HG03558 (cell line): ENCODE data around the gene ZNF462.

Experiments used
- ATAC-seq: cut with Tn5 transposase; IDR thresholded peaks from one replicate; pipeline ENCODE4 v1.9.1; 2021; ENCODE audit warnings: moderate number of reproducible peaks; ENCODE audit not compliant: unreplicated experiment; ENCODE audit errors: extremely low read depth

ZNF462 gene

GRCh38 chr9:106954558-106954957 lies 91.6 kb downstream of the ZNF462 start:
- no peak for ATAC-seq

GRCh38 chr9:106954974-106955850 lies 92.2 kb downstream of the ZNF462 start:
- ATAC-seq, result no peak

- no peak for ATAC-seq
Observed at GRCh38 chr9:106956971-106957370, 94.0 kb downstream of the ZNF462 start.

GRCh38 chr9:106958955-106959657 lies 96.1 kb downstream of the ZNF462 start:
- ATAC-seq, result no peak

GRCh38 chr9:106960258-106960657 lies 97.3 kb downstream of the ZNF462 start:
- no peak for ATAC-seq

- ATAC-seq, result no peak
Observed at GRCh38 chr9:106961623-106962022, 98.7 kb downstream of the ZNF462 start.

- ATAC-seq, result no peak
Observed at GRCh38 chr9:106962122-106962521, 99.2 kb downstream of the ZNF462 start.

- ATAC-seq, result no peak
Observed at GRCh38 chr9:106962615-106963363, 99.8 kb downstream of the ZNF462 start.

- ATAC-seq, result no peak
Observed at GRCh38 chr9:106963684-106964083, 100.7 kb downstream of the ZNF462 start.

- no peak for ATAC-seq
Observed at GRCh38 chr9:106964329-106964728, 101.4 kb downstream of the ZNF462 start.

- ATAC-seq, result no peak
Observed at GRCh38 chr9:106964822-106965525, 102.0 kb downstream of the ZNF462 start.

GRCh38 chr9:106966481-106966880 lies 103.5 kb downstream of the ZNF462 start:
- no peak for ATAC-seq

- ATAC-seq, result no peak
Observed at GRCh38 chr9:106969696-106970095, 106.7 kb downstream of the ZNF462 start.

- no peak for ATAC-seq
Observed at GRCh38 chr9:106970219-106970975, 107.4 kb downstream of the ZNF462 start.

GRCh38 chr9:106970976-106971457 lies 108.1 kb downstream of the ZNF462 start:
- no peak for ATAC-seq

GRCh38 chr9:106972082-106972481 lies 109.1 kb downstream of the ZNF462 start:
- ATAC-seq, result no peak

- ATAC-seq, result no peak
Observed at GRCh38 chr9:106974341-106974740, 111.4 kb downstream of the ZNF462 start.

GRCh38 chr9:106976772-106977171 lies 113.8 kb downstream of the ZNF462 start:
- no peak for ATAC-seq

- ATAC-seq, result no peak
Observed at GRCh38 chr9:106980551-106981101, 117.7 kb downstream of the ZNF462 start.
